Stimulated activated CD4-positive, alpha-beta T cell treated with anti-CD3 and anti-CD28 coated beads, TNF-alpha, amount 100 ng/mL, for 1 hour (primary cell): ENCODE measurements around the gene TMEM35B.
"Not testable (repeated sequence)": the region's sequence is repeated elsewhere in the genome, so short reads cannot be mapped to it uniquely, and the experiment has no call there.

ENCODE experiments used
- DNase-seq, 3 donors: peaks; one replicate each; pipeline ENCODE4 v3.0.0-alpha.2; 2020; ENCODE audit warnings: low read depth in 3 of 3, low spot score in 1 of 3

The TMEM35B gene

DNA sequence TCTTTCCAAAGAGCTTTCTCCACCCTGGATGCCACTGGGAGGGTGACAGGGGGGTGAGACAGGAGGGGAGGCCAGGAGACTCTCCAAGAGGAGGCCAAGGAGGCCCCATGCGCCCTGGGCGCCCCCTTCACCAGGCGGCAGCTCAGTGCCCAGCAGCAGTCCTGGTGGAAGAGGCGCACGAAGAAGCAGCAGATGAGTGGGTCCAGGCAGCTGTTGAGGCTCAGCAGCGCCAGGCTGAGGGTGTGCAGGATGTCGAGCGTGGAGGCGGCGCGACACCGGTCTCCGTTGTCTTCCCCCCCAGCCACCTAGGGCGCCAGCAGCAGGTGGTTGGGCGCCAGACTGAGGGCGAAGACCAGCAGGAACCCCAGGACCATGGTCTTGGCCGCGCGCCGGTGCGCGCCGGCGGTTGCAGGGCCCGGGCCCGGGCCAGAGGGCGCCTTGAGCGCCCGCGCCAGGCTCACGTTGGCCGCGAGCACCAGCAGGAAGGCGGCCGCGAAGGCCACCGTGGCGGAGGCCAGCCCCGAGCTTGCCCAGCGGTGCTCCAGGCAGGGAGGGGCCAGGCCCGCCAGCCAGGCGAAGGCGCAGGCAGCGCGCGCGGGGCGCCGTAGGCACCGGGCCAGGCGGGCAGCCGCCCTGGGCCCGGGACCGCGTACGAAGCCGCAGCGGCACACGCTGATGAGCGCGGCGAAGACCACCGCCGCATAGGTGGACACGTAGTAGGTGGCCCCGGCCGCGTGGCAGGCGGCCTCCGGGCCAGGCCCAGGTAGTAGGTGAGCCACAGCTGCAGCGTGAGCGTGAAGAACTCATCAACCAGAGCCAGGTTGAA lies 8.6 kb downstream of the TMEM35B start:
- no peak for DNase-seq

DNA sequence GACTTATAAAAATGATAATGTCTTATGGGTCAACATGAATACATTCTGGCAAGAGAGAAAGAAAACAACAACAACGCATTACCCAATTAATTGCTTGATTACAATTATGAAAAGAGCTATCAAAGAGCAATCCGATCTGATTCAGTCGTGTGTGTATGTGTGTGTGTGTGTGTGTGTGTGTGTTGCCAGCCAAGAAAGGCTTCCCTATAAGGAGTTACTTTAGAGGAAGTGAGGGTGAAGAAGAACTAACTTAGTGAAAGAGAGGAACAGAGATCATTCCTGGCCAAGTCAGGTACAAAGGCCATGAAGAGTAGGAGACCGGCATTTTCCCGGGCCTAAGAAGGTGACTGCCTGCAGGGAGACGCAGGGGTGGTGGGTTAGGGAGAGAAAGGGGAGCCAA lies 9.4 kb downstream of the TMEM35B start:
- no peak for DNase-seq

DNA sequence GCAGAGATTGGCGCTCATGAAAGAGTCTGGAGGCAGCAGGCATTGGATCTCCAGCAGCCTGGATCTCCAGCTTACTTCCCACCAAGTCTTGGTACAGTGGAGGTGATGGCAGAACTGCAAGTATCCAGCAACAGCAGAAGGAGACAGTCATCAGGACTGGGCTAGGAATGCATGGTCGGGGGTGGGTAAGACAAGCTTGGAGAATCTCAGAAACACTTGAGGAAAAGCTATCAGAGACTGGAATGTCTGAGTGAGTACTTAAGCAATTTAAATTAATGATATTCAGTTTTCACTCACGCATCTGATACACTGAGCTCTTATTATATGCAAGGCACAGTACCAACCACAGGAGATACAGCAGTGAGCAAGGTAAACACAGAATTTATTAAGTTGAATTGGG lies 9.8 kb downstream of the TMEM35B start:
- no peak for DNase-seq

DNA sequence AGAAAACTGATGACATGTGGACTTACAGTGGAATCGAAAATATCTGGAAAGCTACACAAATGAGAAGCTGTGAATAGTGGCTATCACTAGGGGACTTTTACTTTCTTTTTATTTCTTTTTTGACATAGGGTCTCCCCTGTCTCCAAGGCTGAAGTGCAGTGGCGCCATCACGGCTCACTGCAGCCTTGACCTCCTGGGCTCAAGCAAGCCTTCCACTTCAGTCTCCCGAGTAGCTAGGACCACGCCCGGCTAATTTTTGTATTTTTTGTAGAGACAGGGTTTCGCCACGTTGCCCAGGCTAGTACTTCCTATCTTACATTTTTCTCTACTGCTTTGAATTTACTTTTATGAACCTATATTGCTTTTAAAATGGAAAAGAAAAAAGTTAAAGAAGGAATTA lies 10.5 kb downstream of the TMEM35B start:
- DNase-seq: no peak

DNA sequence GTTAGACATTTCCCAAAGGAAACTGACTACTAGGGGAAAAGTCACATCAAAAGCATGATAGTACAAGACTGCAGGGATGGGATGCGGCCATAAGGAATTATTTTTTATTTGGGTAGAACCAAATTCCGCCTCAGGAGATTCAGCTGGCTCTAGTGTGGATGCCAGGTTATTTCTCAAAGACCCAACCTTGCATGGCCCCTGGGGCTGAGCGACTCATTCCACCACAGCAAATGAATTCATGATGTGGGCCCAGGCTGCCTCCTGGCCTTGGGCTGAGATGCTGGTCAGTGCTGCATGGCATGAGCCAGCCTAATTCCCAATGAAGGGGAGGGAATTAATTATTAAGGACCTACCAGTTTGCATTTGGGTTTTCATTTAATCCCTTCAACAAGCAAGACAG lies 11.8 kb downstream of the TMEM35B start:
- DNase-seq: no peak

DNA sequence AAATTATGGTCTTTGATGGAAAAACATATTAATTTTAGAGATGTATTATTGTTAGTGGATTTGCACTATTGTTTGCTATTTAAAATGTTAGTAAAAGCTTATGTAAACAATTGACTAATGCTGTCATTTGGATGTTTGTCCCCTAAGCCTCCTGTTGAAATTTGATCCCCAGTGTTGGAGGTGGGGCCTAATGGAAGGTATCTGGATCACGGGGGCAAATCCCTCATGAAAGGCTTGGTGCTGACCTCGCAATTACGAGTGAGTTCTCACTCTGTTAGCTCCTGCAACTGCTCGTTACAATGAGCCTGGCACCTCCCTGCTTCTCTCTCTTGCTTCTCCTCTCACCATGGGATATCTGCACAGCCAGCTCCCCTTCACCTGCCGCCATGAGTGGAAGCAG lies 14.3 kb downstream of the TMEM35B start:
- DNase-seq: no peak

DNA sequence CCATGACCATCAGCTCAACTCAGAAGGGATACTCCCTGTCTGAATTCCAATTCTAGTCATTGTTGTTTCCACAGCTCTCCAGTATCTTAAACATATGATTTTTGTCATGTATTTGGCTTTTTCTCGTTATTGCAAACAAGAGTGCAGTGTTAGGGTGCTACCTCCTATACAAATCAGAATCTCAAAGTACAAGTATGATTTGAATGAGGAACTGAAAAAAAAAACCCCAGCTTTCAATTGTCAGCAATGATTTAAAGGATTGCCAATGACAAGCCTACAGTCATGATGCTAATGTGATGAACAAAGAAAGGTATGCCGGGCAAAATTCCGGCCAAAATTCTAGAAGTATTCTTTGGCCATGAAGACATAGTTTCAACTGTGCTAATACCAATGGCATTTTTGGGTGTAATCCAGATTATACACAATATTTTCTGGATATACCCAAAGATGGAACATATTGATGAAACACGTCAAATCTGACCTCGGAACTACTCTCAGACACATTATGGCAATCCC lies 14.9 kb downstream of the TMEM35B start:
- no peak for DNase-seq

DNA sequence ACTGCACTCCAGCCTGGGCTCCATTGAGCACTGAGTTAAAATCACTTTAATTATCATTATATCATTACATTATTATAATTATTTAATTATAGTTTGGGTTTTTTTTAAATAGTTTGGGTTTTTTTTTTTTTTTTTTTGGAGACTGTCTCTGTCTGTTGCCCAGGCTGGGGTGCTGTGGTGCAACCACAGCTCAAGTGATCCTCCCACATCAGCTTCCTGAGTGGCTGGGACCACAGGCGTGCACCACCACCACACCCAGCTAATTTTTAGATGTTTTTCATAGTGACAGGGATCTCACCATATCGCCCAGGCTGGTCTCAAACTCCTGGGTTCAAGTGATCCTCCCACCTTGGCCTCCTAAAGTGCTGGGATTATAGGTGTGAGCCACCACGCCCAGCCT lies 16.9 kb downstream of the TMEM35B start:
- DNase-seq: not testable (repeated sequence)

DNA sequence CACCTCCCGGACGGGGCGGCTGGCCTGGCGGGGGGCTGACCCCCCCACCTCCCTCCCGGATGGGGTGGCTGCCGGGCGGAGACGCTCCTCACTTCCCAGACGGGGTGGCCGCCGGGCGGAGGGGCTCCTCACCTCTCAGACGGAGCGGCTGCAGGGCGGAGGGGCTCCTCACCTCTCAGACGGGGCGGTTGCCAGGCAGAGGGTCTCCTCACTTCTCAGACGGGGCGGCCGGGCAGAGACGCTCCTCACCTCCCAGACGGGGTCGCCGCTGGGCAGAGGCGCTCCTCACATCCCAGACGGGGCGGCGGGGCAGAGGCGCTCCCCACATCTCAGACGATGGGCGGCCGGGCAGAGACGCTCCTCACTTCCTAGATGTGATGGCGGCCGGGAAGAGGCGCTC lies 17.5 kb downstream of the TMEM35B start:
- DNase-seq: not testable (repeated sequence)

DNA sequence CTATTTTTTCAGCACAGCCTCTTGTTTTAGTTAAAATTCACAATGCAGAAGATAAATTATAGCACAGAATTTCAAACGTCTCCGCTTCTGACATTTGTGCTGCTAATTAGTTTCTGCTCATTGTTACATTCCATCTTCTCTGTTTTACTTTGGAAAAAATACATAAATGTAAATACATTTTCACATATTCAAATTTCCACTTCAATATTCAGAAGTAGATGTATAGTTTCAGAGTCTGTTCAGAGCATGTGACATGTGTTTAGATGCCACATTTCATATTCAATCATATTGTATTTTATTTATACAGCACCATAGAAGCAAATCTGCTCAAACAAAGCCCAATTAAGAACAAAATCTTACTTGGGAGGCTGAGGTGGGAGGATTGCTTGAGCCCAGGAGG lies 19.6 kb downstream of the TMEM35B start:
- no peak for DNase-seq

DNA sequence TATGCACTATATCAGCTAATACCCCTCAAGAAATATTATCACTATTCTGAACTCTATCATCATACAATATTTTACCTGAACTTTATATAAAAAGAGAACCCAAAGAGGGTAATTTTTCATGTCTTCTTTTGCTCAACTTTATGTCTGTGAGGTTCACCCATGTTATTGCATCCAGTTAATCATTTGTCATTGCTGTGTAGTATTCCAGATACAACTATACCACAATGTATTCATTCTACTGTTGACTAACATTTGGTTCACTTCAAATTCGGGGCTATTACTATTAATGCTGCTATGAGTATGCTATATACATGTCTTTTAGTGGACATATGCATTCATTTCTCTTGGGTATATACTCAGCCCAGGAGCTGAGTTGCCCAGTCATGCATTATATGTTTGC lies 34.7 kb downstream of the TMEM35B start:
- DNase-seq: no peak

DNA sequence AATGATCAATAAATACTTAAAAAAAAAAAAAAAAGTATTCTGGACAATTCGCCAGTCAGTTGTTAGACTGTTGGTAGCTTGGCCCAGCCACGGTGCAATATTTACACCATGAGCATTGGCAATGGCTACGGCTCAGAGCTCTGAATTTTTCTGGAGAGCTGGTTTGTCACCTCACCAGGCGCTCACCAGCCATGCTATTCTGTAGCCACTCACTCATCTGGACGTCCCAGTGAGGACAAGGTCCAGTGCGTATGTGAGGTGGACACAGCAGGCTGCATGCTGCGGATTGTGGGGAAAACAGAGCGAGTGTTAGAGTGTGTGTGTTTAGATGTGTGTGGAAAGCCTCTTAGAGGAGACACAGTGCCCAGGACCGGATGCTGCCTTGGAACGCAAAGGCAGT lies 36.4 kb downstream of the TMEM35B start:
- DNase-seq: not testable (repeated sequence)

DNA sequence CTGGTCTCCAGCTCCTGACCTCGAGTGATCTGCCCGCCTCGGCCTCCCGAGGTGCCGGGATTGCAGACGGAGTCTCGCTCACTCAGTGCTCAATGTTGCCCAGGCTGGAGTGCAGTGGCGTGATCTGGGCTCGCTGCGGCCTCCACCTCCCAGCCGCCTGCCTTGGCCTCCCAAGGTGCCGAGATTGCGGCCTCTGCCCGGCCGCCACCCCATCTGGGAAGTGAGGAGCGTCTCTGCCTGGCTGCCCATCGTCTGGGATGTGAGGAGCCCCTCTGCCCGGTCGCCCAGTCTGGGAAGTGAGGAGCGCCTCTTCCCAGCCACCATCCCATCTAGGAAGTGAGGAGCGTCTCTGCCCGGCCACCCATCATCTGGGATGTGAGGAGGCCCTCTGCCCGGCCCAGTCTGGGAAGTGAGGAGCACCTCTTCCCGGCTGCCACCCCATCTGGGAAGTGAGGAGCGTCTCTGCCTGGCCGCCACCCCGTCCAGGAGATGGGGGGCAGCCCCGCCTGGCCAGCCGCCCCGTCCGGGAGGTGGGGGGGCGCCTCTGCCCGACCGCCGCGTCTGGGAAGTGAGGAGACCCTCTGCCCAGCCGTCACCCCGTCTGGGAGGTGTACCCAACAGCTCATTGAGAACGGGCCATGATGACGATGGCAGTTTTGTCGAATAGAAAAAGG lies 37.4 kb downstream of the TMEM35B start:
- not testable (repeated sequence) for DNase-seq

DNA sequence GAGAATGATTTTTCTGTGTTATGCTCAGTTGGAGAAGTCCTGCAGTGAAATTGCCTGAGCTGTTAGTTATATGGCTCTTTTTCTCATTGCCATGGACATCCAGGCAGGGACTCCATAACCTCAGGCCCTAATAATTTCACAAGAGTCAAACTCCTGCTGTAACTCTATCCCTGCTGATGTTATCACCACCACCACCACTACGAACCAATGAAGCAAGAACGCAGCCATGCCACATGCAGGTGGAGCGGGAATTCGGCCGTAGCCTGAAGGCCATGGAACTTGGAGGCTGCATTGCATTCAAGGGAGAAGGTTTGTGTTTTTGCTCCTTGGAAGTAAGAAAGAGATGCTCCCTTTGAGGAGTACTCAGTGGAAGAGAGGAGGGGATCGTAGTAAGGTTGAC lies 38.9 kb downstream of the TMEM35B start:
- no peak for DNase-seq

DNA sequence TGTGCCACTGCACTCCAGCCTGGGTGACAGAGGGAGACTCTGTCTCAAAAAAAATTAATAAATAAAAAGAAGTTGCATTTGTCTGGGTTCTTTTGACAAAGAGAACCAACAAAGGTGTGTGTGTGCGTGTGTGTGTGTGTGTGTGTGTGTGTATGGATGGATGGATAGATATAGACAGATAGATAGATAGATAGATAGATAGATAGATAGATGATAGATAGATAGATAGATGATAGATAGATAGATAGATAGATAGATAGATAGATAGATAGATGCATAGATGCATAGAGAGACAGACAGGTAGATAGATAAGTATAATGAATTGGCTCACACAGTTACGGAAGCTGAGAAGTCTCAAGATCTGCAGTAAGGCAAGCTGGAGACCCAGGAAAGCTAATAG lies 43.3 kb downstream of the TMEM35B start:
- not testable (repeated sequence) for DNase-seq
